Upper lobe of left lung (tissue), 4 donors: ENCODE measurements around the gene DPY19L1.
"Not testable (repeated sequence)": the region's sequence is repeated elsewhere in the genome, so short reads cannot be mapped to it uniquely, and the experiment has no call there.

Experiments used
- EP300 ChIP-seq, 4 donors: sonication (generic); formaldehyde crosslinking; IDR thresholded peaks; one replicate each; pipeline ENCODE4 v1.5.1; 2017; ENCODE audit warnings: antibody characterized with exemption in 4 of 4, control low read depth in 2 of 4
- POLR2A ChIP-seq, 4 donors: fragments of 450-650 bp; IDR thresholded peaks; one replicate each; pipeline ENCODE4 v1.5.1; 2016 to 2017; ENCODE audit warnings: antibody characterized with exemption in 4 of 4, mild to moderate bottlenecking in 2 of 4
- POLR2AphosphoS5 ChIP-seq, 2 donors: sonication (generic); formaldehyde crosslinking; IDR thresholded peaks; one replicate each; pipeline ENCODE4 v1.5.1; 2017; ENCODE audit warnings: antibody characterized with exemption in 2 of 2
- TF ChIP-seq, protein P1 (sequence below), 6 experiments: fragments of 450-650 bp in 4 of 6; fragments of 200-600 bp in 2 of 6; sonication (generic) in 2 of 6; IDR thresholded peaks; one replicate each; pipeline ENCODE4 v1.5.1; 2016 to 2019; ENCODE audit warnings: antibody characterized with exemption in 6 of 6

DNA sequence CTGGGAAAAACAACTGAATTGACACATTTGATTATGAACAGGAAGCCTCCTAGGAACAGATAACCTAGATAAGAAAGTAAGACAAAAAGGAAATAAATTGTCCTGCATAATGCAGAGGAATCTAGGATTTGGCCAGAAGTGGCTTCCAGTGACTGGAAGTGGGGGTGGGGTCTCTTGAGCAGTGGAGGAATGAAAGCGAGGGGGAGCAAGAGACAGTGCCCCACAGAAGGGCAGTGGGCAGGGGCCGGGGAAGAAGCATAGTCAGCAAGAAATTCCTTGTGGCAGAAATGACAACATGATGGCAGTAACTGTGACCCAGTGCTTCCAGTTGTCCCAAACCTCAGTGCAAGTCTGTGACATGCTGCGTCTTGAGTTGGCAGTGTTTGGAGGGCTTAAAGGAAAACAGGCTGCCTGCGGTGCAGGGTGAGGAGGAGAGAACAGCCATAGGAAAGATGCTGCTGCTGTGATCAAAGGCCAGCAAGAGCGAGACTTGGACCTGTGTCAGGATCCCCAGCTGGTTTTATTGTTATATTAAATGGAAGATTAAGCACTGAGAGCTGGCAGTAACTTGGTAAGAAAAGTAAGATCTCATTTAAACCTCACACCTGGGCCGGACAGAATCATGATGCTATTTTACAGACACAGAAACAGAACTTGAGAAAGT is 119.0 kb downstream of the DPY19L1 start:
- not testable (repeated sequence) for TF ChIP-seq POLR2A, EP300, POLR2AphosphoS5 (IDR thresholded peaks at IDR 0.05)
- TF ChIP-seq, protein P1, sequence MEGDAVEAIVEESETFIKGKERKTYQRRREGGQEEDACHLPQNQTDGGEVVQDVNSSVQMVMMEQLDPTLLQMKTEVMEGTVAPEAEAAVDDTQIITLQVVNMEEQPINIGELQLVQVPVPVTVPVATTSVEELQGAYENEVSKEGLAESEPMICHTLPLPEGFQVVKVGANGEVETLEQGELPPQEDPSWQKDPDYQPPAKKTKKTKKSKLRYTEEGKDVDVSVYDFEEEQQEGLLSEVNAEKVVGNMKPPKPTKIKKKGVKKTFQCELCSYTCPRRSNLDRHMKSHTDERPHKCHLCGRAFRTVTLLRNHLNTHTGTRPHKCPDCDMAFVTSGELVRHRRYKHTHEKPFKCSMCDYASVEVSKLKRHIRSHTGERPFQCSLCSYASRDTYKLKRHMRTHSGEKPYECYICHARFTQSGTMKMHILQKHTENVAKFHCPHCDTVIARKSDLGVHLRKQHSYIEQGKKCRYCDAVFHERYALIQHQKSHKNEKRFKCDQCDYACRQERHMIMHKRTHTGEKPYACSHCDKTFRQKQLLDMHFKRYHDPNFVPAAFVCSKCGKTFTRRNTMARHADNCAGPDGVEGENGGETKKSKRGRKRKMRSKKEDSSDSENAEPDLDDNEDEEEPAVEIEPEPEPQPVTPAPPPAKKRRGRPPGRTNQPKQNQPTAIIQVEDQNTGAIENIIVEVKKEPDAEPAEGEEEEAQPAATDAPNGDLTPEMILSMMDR (IDR thresholded peaks at IDR 0.05): not testable (repeated sequence)
